Activated CD4-positive, alpha-beta T cell treated with anti-CD3 and anti-CD28 coated beads, Interleukin-2, Interleukin-6, amounts not matched to agents 100 ng/mL and 50 ng/mL, durations not matched to agents 16 hours and 8 hours (primary cell): ENCODE data around the gene ERICH6B.
"Not testable (repeated sequence)": the region's sequence is repeated elsewhere in the genome, so short reads cannot be mapped to it uniquely, and the experiment has no call there.

Source experiments
- DNase-seq: peaks from one replicate; pipeline ENCODE4 v3.0.0-alpha.2; 2020

ERICH6B gene

GRCh38 chr13:45615501-45616101, at the start of gene ERICH6B:
Gene ERICH6B, minus strand, starts transcription at chr13:45615739. Its CDS starts 18,734 bp downstream, at chr13:45597005.
- no peak for DNase-seq

- DNase-seq = not testable (repeated sequence)
Observed at GRCh38 chr13:45662903-45663302, 47.4 kb upstream of the ERICH6B start.

DNA sequence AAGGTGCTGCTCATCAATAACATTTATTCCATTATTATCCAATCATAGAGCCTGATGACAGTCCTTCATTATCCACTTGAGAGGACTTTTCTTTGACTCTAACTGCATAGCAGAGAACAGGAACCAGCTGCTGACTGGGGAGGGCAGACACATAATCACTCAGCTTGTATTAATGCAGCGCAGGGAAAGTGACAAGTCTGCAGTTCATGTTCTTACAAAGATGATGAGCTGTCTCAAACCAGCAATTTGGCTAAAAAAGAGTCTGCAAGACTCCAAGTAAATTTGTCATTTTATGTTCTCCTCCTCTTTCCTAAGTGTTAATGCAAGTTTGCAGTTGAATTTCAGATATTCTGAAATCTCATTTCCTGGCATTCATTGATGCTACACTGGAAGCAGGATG, 46.6 kb upstream of the ERICH6B start:
- no peak for DNase-seq

DNA sequence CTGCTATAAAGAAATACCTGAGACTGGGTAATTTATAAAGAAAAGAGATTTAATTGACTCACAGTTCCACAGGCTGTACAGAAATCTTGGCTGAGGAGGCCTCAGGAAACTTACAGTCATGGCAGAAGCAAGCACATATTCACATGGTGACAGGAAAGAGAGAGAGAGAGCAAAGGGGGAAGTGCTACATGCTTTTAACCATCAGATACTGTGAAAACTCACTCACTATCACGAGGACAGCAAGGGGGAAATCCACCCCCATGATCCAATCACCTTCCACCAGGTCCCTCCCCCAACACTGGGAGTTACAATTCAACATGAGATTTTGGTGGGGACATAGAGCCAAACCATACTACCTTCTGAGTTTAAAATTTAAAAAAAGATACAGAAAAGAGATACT, 44.9 kb upstream of the ERICH6B start:
- not testable (repeated sequence) for DNase-seq

GRCh38 chr13:45659536-45659935, 44.0 kb upstream of the ERICH6B start:
- DNase-seq = no peak

DNA sequence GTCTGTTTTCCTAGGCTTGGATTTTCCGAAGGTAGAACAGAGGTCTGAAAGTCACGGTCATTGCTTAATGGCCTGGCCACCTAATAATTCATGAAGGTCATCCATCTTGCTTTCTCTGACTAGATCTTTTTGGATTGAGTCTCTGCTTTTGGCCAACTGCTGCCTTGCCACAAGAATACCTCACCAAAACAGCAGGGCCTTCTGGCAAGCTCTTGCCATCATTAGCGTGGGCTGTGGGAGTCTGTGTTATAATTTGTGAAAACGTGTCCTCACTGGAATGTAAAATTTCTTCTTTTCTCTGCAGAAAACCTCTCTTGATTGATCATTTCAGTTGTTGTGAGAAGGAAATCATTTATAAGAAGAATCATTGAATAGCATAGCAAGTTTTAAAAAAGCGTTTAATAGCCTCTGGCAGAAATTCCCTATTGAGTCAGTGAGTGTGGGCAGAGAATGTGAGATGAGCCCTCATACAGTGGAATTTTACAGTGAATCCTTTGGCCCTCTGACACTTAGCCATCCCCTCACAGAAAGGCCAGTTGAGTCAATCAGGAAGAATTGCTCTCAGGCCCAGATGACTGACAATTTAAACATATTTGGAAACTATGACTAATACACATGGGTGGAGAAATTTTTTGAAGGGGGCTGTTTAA, 43.2 kb upstream of the ERICH6B start:
- no peak for DNase-seq

- no peak for DNase-seq
Observed at GRCh38 chr13:45654633-45655349, 39.3 kb upstream of the ERICH6B start.

DNA sequence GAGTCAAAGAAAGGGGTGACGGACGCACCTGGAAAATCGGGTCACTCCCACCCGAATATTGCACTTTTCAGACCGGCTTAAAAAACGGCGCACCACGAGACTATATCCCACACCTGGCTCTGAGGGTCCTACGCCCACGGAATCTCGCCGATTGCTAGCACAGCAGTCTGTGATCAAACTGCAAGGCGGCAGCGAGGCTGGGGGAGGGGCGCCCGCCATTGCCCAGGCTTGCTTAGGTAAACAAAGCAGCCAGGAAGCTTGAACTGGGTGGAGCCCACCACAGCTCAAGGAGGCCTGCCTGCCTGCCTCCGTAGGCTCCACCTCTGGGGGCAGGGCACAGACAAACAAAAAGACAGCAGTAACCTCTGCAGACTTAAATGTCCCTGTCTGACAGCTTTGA, 29.7 kb upstream of the ERICH6B start:
- DNase-seq = not testable (repeated sequence)

GRCh38 chr13:45642159-45642558, 26.6 kb upstream of the ERICH6B start:
- not testable (repeated sequence) for DNase-seq

GRCh38 chr13:45635291-45635690, 19.8 kb upstream of the ERICH6B start:
- DNase-seq = not testable (repeated sequence)

DNA sequence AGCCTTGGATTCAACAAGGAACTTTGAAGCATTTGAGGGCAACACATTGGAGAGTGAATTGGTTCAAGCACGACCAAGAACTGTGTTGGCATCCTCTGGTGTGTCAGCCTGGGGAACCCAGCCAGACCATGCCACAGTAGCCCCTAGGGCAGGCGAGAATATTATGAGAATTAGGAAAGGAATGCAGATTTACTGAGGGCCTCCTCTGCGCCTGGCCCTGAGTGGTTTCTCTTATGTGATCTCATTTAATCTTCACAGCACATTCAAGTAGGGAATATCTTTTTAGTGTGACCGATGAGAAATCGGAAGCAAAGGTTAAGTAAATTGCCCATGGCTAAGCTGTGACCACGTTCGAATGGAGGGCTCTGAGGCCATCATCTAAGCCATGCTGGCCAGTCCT, 15.3 kb upstream of the ERICH6B start:
- DNase-seq = no peak

- DNase-seq = no peak
Observed at GRCh38 chr13:45629940-45630339, 14.4 kb upstream of the ERICH6B start.

- DNase-seq = no peak
Observed at GRCh38 chr13:45628094-45628493, 12.6 kb upstream of the ERICH6B start.

DNA sequence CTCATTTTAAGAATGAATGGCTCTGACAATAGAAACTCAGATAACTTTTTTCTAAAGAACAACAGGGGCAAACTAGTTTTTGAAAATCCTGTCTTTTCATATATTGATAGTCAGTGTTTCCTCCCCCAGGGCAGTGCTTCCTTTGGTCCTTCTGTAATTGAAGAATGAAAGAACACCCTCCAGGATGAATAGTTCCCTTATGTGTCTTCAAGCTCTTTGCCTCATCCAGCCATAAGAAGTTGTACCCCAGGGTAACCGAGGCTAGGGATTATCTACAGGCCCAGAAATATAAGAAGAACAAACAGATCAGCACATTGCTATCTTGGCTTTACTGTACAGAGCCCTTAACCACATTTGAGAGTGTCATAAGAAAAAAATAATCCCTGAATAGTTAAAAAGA, 12.1 kb upstream of the ERICH6B start:
- DNase-seq = no peak

GRCh38 chr13:45626731-45627374, 11.3 kb upstream of the ERICH6B start:
- peak; percentile 17 for DNase-seq

DNA sequence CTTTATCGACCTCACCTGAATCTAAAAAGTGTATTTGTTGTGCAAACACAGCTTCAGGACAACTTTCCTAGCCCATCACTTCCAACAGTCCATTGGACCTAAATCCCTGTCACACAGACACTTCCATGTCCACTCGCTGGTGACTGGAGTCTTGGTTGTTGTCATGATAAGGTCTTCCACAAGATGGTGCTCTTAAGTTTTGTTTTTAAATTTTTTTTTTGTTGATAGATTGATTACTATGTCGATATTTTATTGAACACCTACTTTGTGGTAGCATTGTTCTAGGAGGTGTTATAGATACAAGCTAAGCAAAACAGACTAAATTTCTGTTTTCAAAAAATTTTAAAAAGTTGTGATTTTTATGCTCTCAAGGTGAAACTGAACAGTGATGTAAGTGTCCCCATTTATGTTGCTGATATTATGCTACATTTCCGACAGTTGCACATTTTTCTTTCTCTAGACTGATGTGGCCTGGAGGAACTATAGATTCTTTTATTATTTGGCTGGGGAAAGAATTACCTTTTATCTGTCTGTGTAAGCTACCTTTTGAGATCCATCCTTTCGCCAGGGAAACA, 8.1 kb upstream of the ERICH6B start:
- peak; percentile 38 for DNase-seq

DNA sequence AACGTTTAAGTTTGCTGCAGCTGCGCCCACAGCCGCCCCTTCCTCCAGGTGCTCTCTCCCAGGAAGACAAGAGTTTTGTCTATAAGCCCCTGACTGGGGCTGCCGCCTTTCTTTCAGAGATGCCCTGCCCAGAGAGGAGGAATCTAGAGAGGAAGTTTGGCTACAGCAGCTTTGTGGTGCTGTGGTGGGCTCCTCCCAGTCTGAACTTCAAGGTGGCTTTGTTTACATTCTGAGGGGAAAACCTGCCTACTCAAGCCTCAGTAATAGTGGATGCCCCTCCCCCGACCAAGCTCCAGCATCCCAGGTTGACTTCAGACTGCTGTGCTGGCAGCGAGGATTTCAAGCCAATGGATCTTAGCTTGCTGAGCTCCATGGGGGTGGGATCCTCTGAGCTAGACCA, 6.4 kb upstream of the ERICH6B start:
- DNase-seq = no peak

GRCh38 chr13:45607931-45608330, 7.6 kb downstream of the ERICH6B start:
- no peak for DNase-seq

GRCh38 chr13:45604892-45605291, 10.6 kb downstream of the ERICH6B start:
- no peak for DNase-seq

- no peak for DNase-seq
Observed at GRCh38 chr13:45603338-45603737, 12.2 kb downstream of the ERICH6B start.

- no peak for DNase-seq
Observed at GRCh38 chr13:45602183-45603170, 13.1 kb downstream of the ERICH6B start.

GRCh38 chr13:45601680-45602079, 13.9 kb downstream of the ERICH6B start:
- DNase-seq = no peak
